ENCODE measurements around the gene NAT9. TPM values are rescaled to one million over a fixed set of nuclear protein-coding genes. Genes with fewer than 3 reads are reported as not detected.
A peak's percentile ranks its signal among the peaks of the same experiment; 100 is the strongest.

NAT9 gene
- total and polyA plus RNA-seq, 7 experiments from 2014 or later, result 16.8 to 78.8 (median 53.9) TPM

- Histone ChIP-seq H3K27me3 (ENCODE audit: control insufficient read depth in 2 of 2, insufficient read depth in 2 of 2, low read length in 2 of 2) (no peaks in the 10 kb centered on the region), H3K9me3 (ENCODE audit: control insufficient read depth in 2 of 3, low read length in 3 of 3) (no peaks in the 10 kb centered on the region), H3K36me3 (ENCODE audit: control insufficient read depth in 2 of 3, insufficient read depth in 3 of 3, low read length in 3 of 3) (peaks cover 0 to 16% (median 0%) of the 10 kb centered on the region in 3 experiments), H3K27ac (ENCODE audit: low read depth, low read length) (peak overlapping the region; percentile 90), H3K4me3 (ENCODE audit: low read length) (no peak overlapping the region), H3K4me1 (ENCODE audit: control insufficient read depth in 2 of 2, insufficient read depth in 2 of 2, low read length in 2 of 2) (peaks cover 57 to 58% of the 10 kb centered on the region in 2 donors)
- Mint-ChIP-seq H3K4me1 (peaks cover 55 to 68% (median 63%) of the 10 kb centered on the region in 7 donors), H3K9me3 (peaks cover 0 to 2% (median 0%) of the 10 kb centered on the region in 11 donors), H3K4me3 (peak overlapping the region; percentile 69 to 100 (median 81)), H3K27ac (peak overlapping the region; percentile 65 to 95 (median 86)), H3K27me3 (no peaks in the 10 kb centered on the region), H3K36me3 (peaks cover 0 to 47% (median 6%) of the 10 kb centered on the region in 5 donors)
- no peak for ATAC-seq
- DNase-seq, result no peak
- ChIA-PET CTCF (interaction anchor here (0.7 to 4.7 kb wide), 15 partner anchors 9 to 117 kb away, joined by 3 to 56 read pairs (median 8); partner anchors contain the start of genes NAT9 and RAB37), POLR2A (interaction anchor here (1.3 to 20.3 kb wide), 7 partner anchors 9 to 117 kb away, joined by 3 to 372 read pairs (median 8); partner anchors contain the start of genes NAT9 and RAB37)
- intact Hi-C loops (cut with micrococcal nuclease), result loop anchor here in 1 of 2 donors (5.0 to 10.0 kb wide), 2 partner anchors 438 to 1514 kb away; partner anchors contain the start of gene SUMO2
Observed at GRCh38 chr17:74746376-74746775, 29.8 kb downstream of the NAT9 start.

GRCh38 chr17:74745548-74746177 is 30.5 kb downstream of the NAT9 start:
- Mint-ChIP-seq H3K9me3 (peaks cover 0 to 3% (median 0%) of the 10 kb centered on the region in 11 donors), H3K4me1 (peaks cover 54 to 69% (median 63%) of the 10 kb centered on the region in 7 donors), H3K27ac (peak overlapping the region in 4 of 9 donors; percentile 43 to 95 (median 82)), H3K4me3 (peak overlapping the region in 2 of 10 donors; percentile 98 to 100), H3K27me3 (no peaks in the 10 kb centered on the region), H3K36me3 (peaks cover 0 to 40% (median 0%) of the 10 kb centered on the region in 5 donors)
- H3K27ac ChIP-seq (ENCODE audit: low read depth, low read length), result no peak overlapping the region
- ATAC-seq, result no peak
- H3K4me3 ChIP-seq (ENCODE audit: low read length), result no peak overlapping the region
- intact Hi-C loops (cut with micrococcal nuclease), result loop anchor here (2.0 to 10.0 kb wide), 3 partner anchors 13 to 1513 kb away; partner anchors contain the start of gene SUMO2 (in 1 of the 2)
- DNase-seq, result no peak
- CTCF ChIA-PET, result interaction anchor here (0.6 to 4.7 kb wide), 17 partner anchors 9 to 1154 kb away, joined by 3 to 56 read pairs (median 7); partner anchors contain the start of genes GRIN2C, NAT9 and RAB37
- H3K9me3 ChIP-seq (ENCODE audit: control insufficient read depth in 2 of 3, low read length in 3 of 3), result no peaks in the 10 kb centered on the region
- H3K36me3 ChIP-seq (ENCODE audit: control insufficient read depth in 2 of 3, insufficient read depth in 3 of 3, low read length in 3 of 3), result peaks cover 0 to 16% (median 0%) of the 10 kb centered on the region in 3 experiments
- POLR2A ChIA-PET, result interaction anchor here (0.6 to 20.3 kb wide), 11 partner anchors 8 to 118 kb away, joined by 3 to 372 read pairs (median 5); partner anchors contain the start of genes NAT9 and RAB37
- H3K27me3 ChIP-seq (ENCODE audit: control insufficient read depth in 2 of 2, insufficient read depth in 2 of 2, low read length in 2 of 2), result no peaks in the 10 kb centered on the region
- peaks cover 60 to 64% of the 10 kb centered on the region in 2 donors for H3K4me1 ChIP-seq (ENCODE audit: control insufficient read depth in 2 of 2, insufficient read depth in 2 of 2, low read length in 2 of 2)

GRCh38 chr17:74744714-74745547 is 31.2 kb downstream of the NAT9 start:
- Histone ChIP-seq H3K4me3 (ENCODE audit: low read length) (no peak overlapping the region), H3K27ac (ENCODE audit: low read depth, low read length) (peak overlapping the region; percentile 16), H3K4me1 (ENCODE audit: control insufficient read depth in 2 of 2, insufficient read depth in 2 of 2, low read length in 2 of 2) (peaks cover 68 to 72% of the 10 kb centered on the region in 2 donors), H3K36me3 (ENCODE audit: control insufficient read depth in 2 of 3, insufficient read depth in 3 of 3, low read length in 3 of 3) (peaks cover 0 to 15% (median 0%) of the 10 kb centered on the region in 3 experiments), H3K9me3 (ENCODE audit: control insufficient read depth in 2 of 3, low read length in 3 of 3) (no peaks in the 10 kb centered on the region), H3K27me3 (ENCODE audit: control insufficient read depth in 2 of 2, insufficient read depth in 2 of 2, low read length in 2 of 2) (no peaks in the 10 kb centered on the region)
- peak overlapping the region; percentile 84 to 99 (median 90) for H3K27ac Mint-ChIP-seq
- peaks cover 0 to 36% (median 0%) of the 10 kb centered on the region in 5 donors for H3K36me3 Mint-ChIP-seq
- H3K9me3 Mint-ChIP-seq, result peaks cover 0 to 3% (median 0%) of the 10 kb centered on the region in 11 donors
- peak; percentile 61 to 92 (median 72) for DNase-seq
- ATAC-seq, result peak; percentile 45
- peak overlapping the region; percentile 53 to 90 (median 72) for H3K4me3 Mint-ChIP-seq
- H3K27me3 Mint-ChIP-seq, result no peaks in the 10 kb centered on the region
- CTCF ChIA-PET, result interaction anchor here (0.6 to 4.7 kb wide), 19 partner anchors 8 to 1153 kb away, joined by 3 to 56 read pairs (median 7); partner anchors contain the start of genes GRIN2C, NAT9 and RAB37
- H3K4me1 Mint-ChIP-seq, result peaks cover 56 to 74% (median 66%) of the 10 kb centered on the region in 7 donors
- POLR2A ChIA-PET, result interaction anchor here (0.6 to 20.3 kb wide), 9 partner anchors 8 to 88 kb away, joined by 3 to 372 read pairs (median 7); partner anchors contain the start of genes NAT9 and RAB37
- intact Hi-C loops (cut with micrococcal nuclease), result loop anchor here (1.0 to 10.0 kb wide), 9 partner anchors 14 to 1513 kb away; partner anchors contain the start of gene SUMO2 (in 1 of the 2)

GRCh38 chr17:74744349-74744713 is 31.8 kb downstream of the NAT9 start:
- intact Hi-C loops (cut with micrococcal nuclease), result loop anchor here (1.0 to 10.0 kb wide), 8 partner anchors 14 to 440 kb away; partner anchors contain the start of gene SUMO2 (in 1 of the 2)
- H3K4me3 Mint-ChIP-seq, result peak overlapping the region in 7 of 10 donors; percentile 62 to 90 (median 77)

GRCh38 chr17:74743755-74744154 is 32.4 kb downstream of the NAT9 start:
- DNase-seq, result no peak
- peak overlapping the region; percentile 60 for H3K27ac ChIP-seq (ENCODE audit: low read depth, low read length)
- no peak for ATAC-seq
- Mint-ChIP-seq H3K4me1 (peaks cover 61 to 86% (median 78%) of the 10 kb centered on the region in 7 donors), H3K9me3 (peaks cover 0 to 3% (median 0%) of the 10 kb centered on the region in 11 donors), H3K36me3 (peaks cover 0 to 34% (median 0%) of the 10 kb centered on the region in 5 donors), H3K4me3 (peak overlapping the region; percentile 52 to 90 (median 80)), H3K27ac (peak overlapping the region; percentile 46 to 99 (median 94)), H3K27me3 (no peaks in the 10 kb centered on the region)
- H3K4me1 ChIP-seq (ENCODE audit: control insufficient read depth in 2 of 2, insufficient read depth in 2 of 2, low read length in 2 of 2), result peaks cover 79 to 83% of the 10 kb centered on the region in 2 donors
- intact Hi-C loops (cut with micrococcal nuclease), result loop anchor here (1.0 to 10.0 kb wide), 8 partner anchors 15 to 441 kb away; partner anchors contain the start of gene SUMO2 (in 1 of the 2)
- H3K9me3 ChIP-seq (ENCODE audit: control insufficient read depth in 2 of 3, low read length in 3 of 3), result no peaks in the 10 kb centered on the region
- POLR2A ChIA-PET, result interaction anchor here (4.6 to 20.3 kb wide), 2 partner anchors 15 to 31 kb away, joined by 34 to 372 read pairs; partner anchors contain the start of gene NAT9
- H3K4me3 ChIP-seq (ENCODE audit: low read length), result peak overlapping the region; percentile 19
- H3K27me3 ChIP-seq (ENCODE audit: control insufficient read depth in 2 of 2, insufficient read depth in 2 of 2, low read length in 2 of 2), result no peaks in the 10 kb centered on the region
- CTCF ChIA-PET, result interaction anchor here (1.0 to 4.7 kb wide), 7 partner anchors 14 to 118 kb away, joined by 3 to 56 read pairs (median 20); partner anchors contain the start of gene NAT9
- peaks cover 0 to 4% (median 0%) of the 10 kb centered on the region in 3 experiments for H3K36me3 ChIP-seq (ENCODE audit: control insufficient read depth in 2 of 3, insufficient read depth in 3 of 3, low read length in 3 of 3)

More at GRCh38 chr17:74744349-74744713, 31.8 kb downstream of the NAT9 start:
- ChIA-PET POLR2A (interaction anchor here (1.8 to 20.3 kb wide), 3 partner anchors 9 to 31 kb away, joined by 7 to 372 read pairs (median 34); partner anchors contain the start of gene NAT9), CTCF (interaction anchor here (1.0 to 4.7 kb wide), 10 partner anchors 14 to 118 kb away, joined by 3 to 56 read pairs (median 15); partner anchors contain the start of genes GRIN2C and NAT9)
- peak overlapping the region; percentile 60 for H3K27ac ChIP-seq (ENCODE audit: low read depth, low read length)
- H3K9me3 Mint-ChIP-seq, result peaks cover 0 to 3% (median 0%) of the 10 kb centered on the region in 11 donors
- H3K36me3 ChIP-seq (ENCODE audit: control insufficient read depth in 2 of 3, insufficient read depth in 3 of 3, low read length in 3 of 3), result peaks cover 0 to 9% (median 0%) of the 10 kb centered on the region in 3 experiments
- no peak for DNase-seq
- H3K4me1 Mint-ChIP-seq, result peaks cover 55 to 80% (median 72%) of the 10 kb centered on the region in 7 donors
- H3K27me3 Mint-ChIP-seq, result no peaks in the 10 kb centered on the region
- H3K27ac Mint-ChIP-seq, result peak overlapping the region; percentile 84 to 99 (median 94)
- no peak for ATAC-seq
- peaks cover 73 to 78% of the 10 kb centered on the region in 2 donors for H3K4me1 ChIP-seq (ENCODE audit: control insufficient read depth in 2 of 2, insufficient read depth in 2 of 2, low read length in 2 of 2)
- peaks cover 0 to 31% (median 0%) of the 10 kb centered on the region in 5 donors for H3K36me3 Mint-ChIP-seq
- no peak overlapping the region for H3K4me3 ChIP-seq (ENCODE audit: low read length)
- no peaks in the 10 kb centered on the region for H3K27me3 ChIP-seq (ENCODE audit: control insufficient read depth in 2 of 2, insufficient read depth in 2 of 2, low read length in 2 of 2)
- no peaks in the 10 kb centered on the region for H3K9me3 ChIP-seq (ENCODE audit: control insufficient read depth in 2 of 3, low read length in 3 of 3)
